Measurements from ENCODE around the gene TMEM11. TPM values are rescaled to one million over a fixed set of nuclear protein-coding genes. Genes with fewer than 3 reads are reported as not detected.

TMEM11 gene, protein sequence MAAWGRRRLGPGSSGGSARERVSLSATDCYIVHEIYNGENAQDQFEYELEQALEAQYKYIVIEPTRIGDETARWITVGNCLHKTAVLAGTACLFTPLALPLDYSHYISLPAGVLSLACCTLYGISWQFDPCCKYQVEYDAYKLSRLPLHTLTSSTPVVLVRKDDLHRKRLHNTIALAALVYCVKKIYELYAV
- total RNA-seq = 12.2 TPM

DNA sequence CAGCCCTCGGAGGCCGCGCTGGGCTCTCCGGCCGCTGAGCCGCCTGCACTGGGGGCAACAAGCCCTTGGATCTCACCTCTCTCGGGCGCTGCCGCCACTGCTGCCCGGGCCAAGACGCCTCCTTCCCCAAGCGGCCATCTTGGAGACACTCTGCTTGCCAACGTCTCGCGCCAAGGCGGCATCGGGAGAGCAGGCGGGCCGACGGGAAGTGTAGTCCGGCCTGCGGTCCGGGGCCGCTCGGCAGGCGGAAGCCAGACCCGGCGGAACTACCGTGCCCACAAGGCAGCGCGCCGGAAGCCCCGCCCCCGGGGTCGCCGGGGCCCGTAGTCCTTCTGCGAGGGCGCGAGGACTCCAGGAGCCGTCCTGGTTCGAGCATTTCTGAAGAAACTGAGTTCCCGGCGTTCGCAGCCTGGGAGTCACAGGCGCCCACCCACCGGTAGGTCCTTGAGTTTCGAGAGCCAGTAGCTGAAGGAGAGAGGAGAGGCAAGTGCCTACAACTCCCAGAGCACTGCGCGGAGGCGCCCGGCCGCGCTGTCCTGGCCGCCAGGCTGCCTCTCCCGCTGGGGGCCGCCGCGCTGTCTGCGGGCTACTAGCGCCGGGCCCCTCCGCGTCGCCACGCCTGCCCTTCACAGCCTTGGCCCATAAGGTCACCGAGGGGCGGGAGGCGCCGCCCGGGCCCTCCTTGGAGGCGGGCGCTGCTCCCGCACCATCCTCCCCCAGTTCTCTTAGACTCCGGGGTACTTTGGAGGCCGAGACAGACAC is at the start of gene TMEM11:
TSS of gene TMEM11 (minus strand) at position 147 of the 762 bp plus-strand sequence. CDS start at position 138, 9 bp downstream.

DNA sequence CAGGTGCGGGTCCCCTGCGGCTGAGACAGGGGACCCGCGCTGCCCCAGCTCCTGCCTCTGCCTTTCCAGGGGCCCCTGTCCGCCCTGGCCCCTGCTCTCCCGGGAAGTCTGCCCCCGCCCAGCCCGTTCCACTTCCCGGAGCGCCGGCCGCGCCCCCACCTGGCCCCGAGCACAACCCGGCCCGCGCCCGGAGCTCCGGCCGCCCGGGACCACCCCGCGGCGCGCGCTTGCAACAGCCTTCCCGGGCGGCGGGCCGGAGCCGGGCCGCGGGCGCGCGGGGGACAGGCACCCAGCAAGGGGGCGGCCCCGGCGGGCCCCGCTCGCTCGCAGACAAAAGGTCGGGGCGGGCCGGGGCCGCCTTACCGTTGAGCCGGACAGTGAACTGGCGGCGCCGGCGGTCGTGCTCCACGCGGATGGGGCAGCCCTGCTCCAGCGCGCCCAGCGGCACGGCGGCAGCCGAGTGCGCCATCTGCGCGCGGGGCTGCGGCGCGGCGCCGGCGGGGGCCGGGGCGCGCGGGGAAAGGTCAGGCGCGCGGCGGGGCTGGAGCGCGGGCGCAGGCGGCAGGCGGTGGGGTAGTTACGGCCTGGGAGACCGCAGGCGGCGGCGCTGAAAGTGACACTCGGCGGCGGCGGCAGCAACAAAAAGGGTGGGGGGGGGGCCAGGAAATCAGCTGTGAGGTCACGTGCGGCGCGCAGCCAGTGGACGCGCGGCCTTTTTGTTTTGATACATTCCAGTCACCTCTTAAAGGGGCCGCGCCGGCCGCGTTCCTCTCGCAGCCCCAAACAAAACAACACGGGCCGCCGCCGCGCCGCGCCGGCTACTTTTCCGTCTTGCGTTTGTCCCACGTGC is 39.1 kb upstream of the TMEM11 start, which contains the start of gene NATD1:
TSS of gene NATD1 (minus strand) at position 615 of the 850 bp plus-strand sequence. CDS start at position 469, 146 bp downstream.

Small RNA genes within 50 kb of the gene (small RNA-seq; reads per million reads assigned to genes)
- not detected for gene RN7SL426P (ENCODE audit: low replicate concordance)

Other genes starting within 250 kb of the TMEM11 start
- gene USP22, start 171.2 kb downstream of the TMEM11 start, total RNA-seq = 418 TPM
- 13.8 TPM for gene DHRS7B, start 87.2 kb downstream of the TMEM11 start, total RNA-seq
- 2.8 TPM for gene NATD1, start 39.2 kb upstream of the TMEM11 start, total RNA-seq
- 4.1 TPM for gene MAP2K3, start 70.5 kb upstream of the TMEM11 start, total RNA-seq
- gene KCNJ12, start 162.2 kb upstream of the TMEM11 start, total RNA-seq = 0.63 TPM

All from parietal lobe (tissue), 2 donors.